IPS-NIHi11 (cell line): ENCODE measurements around the gene TMEM256.

Source experiments
- DNase-seq: peaks from one replicate; pipeline ENCODE4 v3.0.0; 2012; ENCODE audit warnings: mixed read lengths, low spot score

TMEM256 gene

DNA sequence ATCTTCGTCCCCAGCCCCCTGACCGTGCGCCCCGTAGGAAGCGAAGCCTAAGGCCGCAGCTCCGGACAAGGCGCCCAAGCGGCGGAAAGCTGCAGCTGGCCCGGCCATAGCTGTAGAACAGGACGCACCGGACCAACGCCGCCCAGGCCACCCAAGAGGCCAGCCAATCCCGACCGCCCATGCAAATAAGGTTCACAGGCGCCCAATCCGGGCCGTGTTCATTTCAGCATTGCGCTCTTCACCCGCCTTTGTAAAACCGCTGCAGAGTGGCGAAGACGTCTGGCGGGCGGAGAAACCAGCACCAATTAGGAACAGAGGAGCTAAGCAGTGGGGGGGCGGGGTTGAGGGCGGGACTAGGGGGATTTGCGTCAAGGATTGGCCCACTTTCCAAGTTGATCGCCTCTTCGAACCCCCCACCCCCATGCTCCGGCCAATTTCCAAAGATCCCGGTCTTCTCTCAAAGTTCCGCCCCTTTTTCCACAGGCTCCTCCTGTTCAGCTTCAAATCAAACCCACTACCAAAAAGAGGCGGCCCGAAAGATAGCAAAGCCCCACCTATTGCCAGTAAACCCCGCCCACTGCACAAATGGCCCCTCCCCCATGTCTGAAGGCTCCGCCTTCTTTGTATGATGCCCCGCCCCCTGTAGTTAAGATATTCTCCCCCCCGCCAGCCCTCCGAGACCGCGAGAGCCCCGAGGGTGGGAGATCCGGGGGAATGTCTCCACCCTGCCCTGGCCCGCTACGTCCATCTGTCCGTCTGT, at the start of gene TMEM256:
TMEM256 (minus strand) TSS at position 121 of the 760 bp plus-strand sequence; CDS start at position 108, 13 bp downstream.
- peak; percentile 88 for DNase-seq

DNA sequence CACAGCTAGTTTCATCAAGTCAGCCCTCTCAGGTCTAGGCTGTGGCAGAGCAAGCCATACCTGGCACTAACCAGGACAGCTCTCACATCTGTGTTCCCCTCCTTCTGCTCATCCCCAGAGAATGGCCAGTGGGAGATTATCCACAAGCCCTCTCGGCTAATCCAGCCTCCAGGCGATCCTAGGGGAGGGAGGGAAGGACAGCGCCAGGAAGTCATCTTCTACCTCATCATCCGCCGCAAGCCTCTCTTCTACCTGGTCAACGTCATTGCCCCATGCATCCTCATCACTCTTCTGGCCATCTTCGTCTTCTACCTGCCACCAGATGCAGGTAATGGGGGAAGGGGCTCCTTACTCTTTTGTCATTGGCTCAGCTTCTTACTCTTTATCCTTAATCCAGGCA, 44.6 kb upstream of the TMEM256 start:
- no peak for DNase-seq

DNA sequence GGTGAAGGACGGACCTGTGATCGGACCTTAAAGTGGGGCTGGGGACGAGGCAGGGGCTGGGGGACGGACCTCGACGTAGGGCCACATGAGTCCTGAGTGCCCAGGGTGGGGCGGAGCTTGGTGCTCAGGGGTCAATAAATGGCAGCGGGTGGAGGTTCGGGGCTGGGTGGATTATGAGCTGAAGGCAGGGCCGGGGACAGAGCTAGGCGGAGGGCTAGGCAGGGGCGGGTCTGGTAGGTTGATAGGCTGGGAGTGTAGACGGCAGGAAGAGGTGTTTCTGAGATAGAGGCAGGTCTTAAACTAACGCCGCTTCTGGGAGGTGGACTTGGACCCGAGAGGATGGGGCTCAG, 41.7 kb upstream of the TMEM256 start:
- DNase-seq: peak; percentile 88

DNA sequence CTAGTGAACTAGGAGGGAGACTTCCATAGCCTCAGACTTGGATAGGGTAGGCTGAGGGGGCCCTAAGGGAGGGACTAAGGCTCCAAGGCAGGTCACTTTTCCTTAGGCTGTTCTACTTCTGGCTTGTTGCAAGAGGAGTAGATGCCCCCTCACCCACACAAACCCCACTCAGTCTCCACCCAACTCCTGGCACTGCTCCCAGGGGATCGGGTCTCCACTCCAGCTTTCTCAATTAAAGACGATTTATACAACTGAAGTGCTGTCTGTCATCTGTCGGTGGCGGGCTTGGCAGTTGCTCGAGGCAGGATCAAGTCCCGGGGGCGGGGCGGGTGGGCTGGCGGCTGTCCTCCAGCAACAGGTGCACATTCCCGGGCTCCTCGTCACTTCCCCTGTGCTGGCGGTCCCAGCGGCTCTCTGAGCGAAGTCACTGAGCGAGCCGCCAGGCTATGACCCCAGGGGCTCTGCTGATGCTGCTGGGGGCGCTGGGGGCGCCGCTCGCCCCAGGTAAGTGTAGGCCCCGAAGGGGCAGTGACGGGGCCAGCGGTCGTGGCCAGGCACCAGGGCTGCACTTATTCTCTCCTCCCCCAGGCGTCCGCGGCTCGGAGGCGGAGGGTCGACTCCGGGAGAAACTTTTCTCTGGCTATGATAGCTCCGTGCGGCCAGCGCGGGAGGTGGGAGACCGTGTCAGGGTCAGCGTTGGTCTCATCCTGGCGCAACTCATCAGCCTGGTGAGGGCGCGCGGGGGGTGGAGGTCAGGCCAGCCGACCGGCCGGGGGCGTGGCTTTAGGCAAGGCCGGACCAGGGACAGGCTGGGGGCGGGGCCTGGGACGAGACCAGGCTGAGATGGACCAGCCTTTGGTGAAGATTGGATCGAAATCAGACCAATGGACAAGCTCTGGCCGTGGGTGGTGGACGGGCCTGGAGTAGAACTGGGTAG, 41.1 kb upstream of the TMEM256 start, which contains the start of gene CHRNB1:
CHRNB1 (plus strand) TSS at position 380 of the 937 bp plus-strand sequence; CDS start at position 447, 67 bp downstream.
- DNase-seq: peak; percentile 91

DNA sequence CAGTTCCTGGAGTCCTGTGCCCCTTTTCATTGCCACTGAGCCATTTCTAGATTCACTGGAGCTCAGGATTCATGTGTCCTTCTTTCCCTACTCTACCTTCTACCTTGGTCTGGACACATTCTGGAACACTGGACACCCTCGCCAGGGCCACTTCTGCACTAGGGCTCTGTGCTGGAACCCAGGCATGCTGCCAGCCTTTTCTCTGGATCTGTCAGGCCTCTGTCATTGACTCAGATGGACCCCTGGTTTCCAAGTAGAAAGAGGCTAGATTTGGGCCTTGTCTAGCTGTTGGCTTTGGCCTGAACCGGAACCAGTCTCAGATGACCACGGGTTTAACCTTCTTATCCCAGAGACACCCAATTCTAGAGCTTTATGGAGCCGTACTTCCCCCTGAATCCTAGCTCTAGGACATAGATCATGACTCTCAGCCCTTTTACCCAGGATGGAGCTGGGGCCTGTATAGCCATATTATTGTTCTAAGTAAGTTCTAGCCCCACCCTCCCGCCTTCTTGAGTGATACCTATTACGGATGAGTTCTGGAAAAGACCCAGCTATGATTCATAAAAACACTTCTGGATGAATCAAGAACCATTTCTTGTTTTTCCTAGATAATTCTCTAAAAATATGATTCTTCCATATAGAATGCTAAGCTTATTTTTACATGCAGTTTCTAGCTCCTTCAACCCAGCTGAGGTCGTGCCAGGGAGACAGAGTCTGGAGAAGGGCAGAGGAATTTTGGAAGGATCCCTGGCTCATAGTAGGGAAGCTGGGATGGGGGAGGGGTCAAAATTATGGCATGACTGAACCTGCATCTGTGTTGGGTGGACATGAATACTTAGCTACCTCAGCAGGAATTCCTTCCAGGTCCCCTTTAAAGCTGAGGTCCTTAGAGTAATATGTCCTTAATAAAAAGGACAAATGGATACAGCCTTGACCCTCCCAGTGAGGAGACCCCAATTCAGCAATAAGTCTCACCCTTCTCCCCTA, 39.9 kb upstream of the TMEM256 start:
- no peak for DNase-seq

DNA sequence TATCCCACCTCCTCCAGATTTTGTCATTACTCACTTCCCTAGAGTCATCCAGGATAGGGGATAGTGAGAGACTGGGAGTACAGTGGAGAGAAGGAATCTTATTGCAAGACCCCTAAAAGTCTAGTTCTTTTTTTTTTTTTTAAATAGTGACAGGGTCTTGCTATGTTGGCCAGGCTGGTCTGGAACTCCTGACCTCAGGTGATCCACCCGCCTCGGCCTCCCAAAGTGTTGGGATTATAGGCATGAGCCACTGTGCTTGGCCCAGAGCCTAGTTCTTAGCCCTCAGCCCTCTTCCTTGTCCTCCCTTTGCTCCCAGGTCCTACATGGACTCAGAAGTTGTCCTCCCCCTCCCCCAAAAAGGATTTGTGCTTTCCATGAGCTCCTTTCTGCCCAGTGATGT, 38.2 kb upstream of the TMEM256 start:
- DNase-seq: no peak

DNA sequence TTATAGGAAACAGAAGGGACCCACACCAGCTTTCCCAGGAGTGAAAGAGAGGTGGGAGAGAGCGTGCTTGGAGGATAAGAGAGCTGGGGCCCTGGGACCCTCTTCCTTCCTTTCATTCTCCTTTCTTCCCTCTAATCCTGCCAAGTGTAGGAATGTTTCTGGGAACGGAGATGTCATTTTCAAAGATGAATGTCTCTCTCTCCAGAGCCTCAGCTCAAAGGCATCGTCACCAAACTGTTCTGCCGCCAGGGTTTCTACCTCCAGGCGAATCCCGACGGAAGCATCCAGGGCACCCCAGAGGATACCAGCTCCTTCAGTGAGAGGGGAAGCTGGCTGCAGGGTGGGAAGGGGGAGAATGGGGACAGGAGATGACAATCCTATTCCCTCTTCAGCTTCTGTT, 37.4 kb upstream of the TMEM256 start:
- DNase-seq: no peak

DNA sequence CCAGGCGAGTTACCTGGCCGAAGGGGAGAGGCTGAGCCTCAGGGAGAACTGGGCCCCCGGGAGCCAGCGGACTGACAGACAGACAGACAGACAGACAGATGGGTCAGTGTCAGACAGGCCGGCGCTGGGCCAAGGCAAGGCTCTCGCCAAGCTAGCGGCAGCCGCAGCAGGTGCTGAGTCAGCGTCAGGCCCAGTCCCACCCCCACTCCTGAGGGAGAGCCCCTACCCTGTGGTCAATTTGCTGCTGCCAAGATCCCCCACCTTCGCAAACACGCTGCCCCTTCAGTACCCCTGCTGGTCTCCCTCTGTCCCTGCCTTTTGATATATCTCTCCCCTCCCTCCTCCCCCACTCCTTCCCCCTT, 36.9 kb upstream of the TMEM256 start:
- no peak for DNase-seq

DNA sequence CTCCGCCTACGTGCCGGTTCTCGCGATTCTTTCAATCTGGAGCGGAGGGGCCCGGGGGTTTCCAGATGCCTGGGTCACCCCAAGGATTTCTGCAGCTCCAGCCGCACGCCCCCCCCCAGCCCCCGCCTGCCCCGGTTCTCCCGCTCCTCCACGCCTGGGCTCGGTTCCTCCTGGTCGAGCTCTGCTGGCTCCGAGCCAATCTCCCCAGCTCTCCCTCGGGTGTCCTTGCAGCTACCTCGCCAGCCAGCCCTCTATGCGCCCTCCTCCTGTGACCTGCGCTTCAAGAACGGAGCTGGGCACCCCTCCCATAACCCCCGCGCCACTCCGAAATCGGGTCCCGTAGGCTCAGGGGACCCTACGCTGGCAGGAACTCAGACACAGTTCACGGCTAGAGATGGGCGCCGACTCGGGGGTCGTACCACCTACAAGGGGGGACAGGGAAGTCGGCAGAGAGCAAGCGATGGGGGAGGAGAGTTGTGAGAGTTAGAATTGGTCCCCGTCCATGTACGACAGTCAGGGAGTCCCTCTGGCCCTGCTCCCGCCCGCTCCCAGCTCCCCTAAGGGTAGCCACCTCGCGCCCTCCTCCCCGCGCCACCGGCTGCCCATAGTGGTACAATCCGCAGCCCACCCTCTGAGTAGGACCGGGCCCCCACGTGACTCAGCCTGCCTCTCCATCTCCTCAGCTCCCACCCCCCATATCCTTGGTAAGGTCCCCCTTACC, 36.4 kb upstream of the TMEM256 start:
- no peak for DNase-seq

DNA sequence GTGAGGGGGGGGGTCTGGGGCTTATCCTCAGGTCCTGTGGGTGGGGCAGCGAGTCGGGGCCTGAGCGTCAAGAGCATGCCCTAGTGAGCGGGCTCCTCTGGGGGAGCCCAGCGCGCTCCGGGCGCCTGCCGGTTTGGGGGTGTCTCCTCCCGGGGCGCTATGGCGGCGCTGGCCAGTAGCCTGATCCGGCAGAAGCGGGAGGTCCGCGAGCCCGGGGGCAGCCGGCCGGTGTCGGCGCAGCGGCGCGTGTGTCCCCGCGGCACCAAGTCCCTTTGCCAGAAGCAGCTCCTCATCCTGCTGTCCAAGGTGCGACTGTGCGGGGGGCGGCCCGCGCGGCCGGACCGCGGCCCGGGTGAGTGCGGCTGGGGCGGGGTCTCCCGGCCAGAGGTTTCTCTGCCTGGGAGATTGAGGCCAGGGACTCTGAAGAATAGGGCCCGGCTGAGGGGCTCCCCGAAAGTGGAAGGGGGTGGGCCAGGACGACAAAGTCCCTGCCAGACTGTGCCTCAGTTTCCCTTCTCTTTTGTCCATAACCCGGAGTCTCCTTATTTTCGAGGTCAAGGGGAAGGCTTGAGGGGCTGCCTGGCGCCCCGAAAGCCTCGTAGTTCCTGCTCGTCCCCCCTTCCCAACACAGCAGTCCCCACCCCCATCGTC, 35.7 kb upstream of the TMEM256 start, which contains the start of gene FGF11:
FGF11 (plus strand) TSS at position 51 of the 651 bp plus-strand sequence; CDS start at position 160, 109 bp downstream.
- no peak for DNase-seq

DNA sequence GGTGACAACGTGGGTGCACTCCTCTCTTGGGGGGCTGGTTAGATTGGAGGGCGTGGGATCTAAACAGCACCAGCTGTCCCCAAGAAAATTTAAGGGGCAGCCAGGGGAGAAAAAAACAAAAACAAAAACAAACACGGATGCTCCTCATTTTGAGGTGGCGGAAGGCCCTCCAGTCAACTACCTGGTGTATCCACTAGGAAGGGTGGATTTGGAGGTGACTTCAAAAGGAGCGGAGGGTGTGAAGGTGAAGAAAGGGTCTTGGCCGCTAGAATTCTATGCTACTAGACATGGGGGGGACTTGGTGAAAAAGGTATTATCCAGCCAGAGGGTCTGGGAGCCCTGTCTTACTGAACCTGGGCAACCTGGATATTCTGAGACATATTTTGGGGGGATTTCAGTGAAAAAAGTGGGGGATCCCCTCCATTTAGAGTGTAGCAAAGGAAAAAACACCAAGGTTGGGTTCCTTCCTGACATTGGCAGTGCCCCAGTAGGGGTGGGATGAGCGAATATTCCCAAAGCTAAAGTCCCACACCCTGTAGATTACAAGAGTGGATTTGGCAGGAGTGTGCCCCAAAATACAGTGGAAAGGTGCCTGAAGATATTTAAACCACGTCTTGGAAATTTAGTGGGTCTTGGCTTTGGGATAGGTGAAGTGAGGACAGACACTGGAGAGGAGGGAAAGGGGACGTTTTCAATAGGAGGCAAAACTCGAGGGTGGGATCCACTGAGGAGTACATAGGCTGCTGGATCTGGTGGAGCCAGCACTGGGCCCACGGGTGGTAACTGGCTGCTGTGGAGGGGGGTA, 35.0 kb upstream of the TMEM256 start:
- DNase-seq: no peak

DNA sequence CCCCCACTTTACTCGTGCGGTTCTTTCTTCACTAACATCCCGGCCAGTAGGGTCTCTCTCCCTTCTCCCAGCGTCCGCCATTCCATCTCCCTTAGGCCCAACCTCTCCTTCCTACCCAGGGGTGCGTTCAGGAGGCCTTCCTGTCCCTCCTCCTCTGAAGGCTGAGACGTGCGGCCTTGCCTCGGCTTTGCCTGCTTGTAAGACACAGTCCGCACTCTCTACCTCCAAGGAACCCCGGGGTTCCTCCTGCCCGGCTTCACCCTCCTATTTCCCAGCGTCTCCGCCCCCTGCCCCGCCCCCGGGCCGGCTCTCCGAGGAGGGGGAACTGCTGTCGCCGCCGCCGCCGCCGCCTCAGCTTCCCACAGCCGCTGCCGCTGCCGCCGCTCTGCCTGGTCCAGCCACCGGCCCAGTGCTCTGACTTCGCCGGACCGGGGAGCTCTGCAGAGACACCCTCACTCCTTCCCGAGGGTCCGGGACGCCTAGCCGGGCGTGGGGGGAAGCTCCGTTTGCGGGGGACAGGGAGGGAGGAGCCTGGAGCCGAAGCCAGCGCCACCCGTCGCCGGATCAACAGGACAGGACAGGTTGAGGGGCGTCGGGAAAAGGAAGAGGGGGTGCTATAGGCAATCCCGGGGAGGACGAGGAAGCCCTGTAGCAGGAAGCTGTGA, 34.2 kb upstream of the TMEM256 start:
- no peak for DNase-seq

DNA sequence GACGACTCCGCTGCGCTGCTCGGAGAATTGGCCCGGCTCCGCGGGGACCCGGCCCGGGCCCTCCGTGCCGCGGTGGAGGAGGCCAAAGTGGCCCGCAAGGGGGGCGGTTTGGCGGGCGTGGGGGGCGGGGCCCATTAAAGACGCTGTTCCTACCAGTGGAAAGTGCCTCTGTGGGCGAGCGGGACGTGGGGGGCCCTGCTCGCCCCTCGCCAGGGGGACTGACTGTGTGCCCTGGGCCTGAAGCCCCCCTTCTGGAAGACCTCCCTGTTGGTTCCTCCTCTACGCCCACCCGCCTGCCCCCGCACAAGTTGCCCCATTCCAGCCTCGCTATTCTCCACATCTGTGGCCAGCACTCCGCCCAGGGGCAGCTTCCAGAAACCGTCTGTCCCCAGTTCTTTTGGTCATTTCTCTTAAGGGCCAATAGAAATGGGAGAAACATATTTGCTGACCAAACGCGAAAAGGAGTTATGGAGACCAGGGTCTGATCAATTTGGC, 33.5 kb upstream of the TMEM256 start:
- DNase-seq: no peak

DNA sequence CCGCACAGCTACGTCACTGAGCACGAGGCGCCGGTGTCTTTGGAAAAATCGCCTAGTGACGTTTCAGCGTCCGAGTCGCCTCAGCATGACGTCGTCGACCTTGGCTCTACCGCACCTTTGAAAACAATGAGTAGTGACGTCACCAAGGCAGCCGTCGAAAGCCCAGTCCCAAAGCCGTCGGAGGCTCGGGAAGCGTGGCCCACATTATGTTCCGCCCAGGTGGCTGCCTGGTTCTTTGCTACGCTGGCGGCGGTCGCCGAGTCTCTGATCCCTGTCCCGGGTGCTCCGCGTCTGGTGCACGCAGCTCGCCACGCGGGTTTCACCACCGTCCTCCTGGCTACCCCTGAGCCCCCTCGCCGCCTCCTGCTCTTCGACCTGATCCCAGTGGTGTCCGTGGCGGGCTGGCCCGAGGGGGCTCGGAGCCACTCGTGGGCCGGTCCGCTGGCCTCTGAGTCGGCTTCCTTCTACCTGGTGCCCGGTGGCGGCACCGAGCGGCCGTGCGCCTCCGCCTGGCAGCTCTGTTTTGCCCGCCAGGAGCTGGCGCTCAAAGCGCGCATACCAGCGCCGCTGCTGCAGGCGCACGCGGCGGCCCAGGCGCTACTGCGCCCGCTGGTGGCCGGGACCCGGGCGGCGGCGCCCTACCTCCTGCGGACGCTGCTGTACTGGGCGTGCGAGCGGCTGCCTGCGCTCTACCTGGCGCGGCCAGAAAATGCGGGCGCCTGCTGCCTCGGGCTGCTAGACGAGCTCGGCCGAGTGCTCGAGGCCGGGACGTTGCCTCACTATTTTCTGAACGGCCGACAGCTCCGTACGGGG, 32.9 kb upstream of the TMEM256 start:
- DNase-seq: peak; percentile 72

DNA sequence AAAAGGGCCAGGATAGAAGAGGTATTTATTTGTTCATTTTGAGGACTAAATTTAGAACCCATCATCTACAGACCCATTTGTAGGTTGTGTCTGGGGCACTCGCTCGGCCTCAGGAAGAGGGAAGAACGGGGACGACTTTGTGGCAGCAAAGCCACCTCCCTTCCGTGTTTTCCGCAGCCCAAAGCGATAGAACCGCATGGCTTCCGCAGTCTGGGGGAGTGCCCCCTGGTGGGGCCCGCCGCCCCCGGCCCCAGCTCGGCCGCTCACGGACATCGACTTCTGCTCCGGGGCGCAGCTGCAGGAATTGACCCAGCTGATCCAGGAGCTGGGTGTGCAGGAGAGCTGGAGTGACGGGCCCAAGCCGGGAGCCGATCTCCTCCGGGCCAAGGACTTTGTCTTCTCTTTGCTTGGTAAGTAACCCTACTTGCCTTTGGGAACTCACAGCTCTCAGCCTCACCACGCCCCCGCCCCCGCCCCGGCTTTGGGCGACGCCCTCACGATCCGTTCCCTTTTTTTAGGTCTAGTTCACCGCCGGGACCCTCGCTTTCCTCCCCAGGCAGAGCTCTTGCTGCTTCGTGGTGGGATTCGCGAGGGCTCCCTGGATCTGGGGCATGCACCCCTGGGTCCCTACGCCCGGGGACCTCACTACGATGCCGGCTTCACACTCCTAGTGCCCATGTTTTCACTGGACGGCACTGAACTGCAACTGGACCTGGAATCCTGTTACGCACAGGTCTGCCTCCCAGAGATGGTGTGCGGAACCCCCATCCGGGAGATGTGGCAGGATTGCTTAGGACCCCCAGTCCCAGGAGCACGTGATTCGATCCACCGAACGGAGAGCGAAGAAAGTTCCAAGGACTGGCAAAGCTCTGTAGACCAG, 32.0 kb upstream of the TMEM256 start:
- no peak for DNase-seq

DNA sequence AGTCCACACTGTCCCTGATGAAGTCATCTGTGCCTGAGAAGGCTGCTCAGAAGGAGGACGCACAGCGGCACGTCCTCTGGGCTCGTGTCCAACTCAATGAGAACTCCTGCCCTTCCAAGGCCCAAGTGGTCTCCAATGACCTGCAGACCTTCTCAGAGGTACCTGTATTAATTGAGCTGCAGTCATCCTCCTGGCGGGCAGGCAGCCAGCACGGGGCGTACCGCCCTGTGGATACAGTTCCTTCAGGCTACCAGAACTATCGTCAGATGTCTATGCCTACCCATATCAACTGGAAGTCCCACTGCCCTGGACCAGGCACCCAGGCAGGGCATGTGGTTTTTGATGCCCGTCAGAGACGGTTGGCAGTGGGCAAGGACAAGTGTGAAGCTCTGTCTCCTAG, 28.4 kb upstream of the TMEM256 start:
- no peak for DNase-seq

DNA sequence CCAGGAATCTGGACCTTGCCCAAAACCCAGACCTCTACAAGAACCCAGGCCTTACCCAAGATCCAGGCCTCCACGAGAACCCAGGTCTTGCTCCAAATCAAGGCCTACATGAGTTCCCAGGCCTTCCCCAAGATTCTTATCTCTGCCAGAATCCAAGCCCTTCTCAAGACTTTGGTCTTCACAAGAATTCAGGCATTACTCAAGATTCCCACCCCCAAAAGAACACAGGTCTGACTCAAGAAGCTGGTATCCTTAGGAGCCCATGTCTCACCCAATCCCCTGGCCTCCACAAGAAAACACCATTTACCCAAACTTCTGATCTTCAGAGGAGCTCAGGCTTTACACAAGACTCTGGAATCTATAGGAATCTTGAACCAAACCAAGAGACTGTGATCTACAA, 27.3 kb upstream of the TMEM256 start:
- DNase-seq: no peak
